ENCODE results near the gene ABHD12B. TPM values are rescaled to one million over a fixed set of nuclear protein-coding genes. Genes with fewer than 3 reads are reported as not detected.

ABHD12B gene
- polyA plus RNA-seq, 1 of the 3 experiments (the other 2 are of a cell fraction), result not detected

- no peak overlapping the region for H3K9ac ChIP-seq
These were observed 12.6 kb upstream of the ABHD12B start for GRCh38 chr14:50859296-50859624.

More at GRCh38 chr14:50859296-50859624, 12.6 kb upstream of the ABHD12B start:
- H3K79me2 ChIP-seq (ENCODE audit: insufficient read depth), result no peaks in the 10 kb centered on the region
- H2AFZ ChIP-seq (ENCODE audit: low read depth), result peak overlapping the region; percentile 56; the same call in 1 of the 2 replicates
- H3K27ac ChIP-seq (ENCODE audit: low read depth in 2 of 2, low read length in 1 of 2), result no peak overlapping the region
- no peak overlapping the region for H3K4me3 ChIP-seq (ENCODE audit: low read depth in 2 of 2, low read length in 1 of 2)
- no peaks in the 10 kb centered on the region for H4K20me1 ChIP-seq (ENCODE audit: insufficient read depth)
- WGBS (ENCODE audit: low lambda C conversion rate), result 100% methylated on average over 1 of the region's 1 CpG
- peaks cover 4 to 5% of the 10 kb centered on the region in 2 experiments; a peak in 2 of 4 replicates for H3K4me1 ChIP-seq (ENCODE audit: control insufficient read depth in 1 of 2, insufficient read depth in 2 of 2, low read depth in 1 of 2, low read length in 1 of 2)
- ChIA-PET CTCF (interaction anchor here (0.9 to 4.1 kb wide), 11 partner anchors 8 to 259 kb away, joined by 4 to 23 read pairs (median 10); no protein-coding TSS in a partner anchor), POLR2A (no interaction called here)
- H3K9me2 ChIP-seq, result no peaks in the 10 kb centered on the region
- H3K36me3 ChIP-seq (replicated peaks in 1 of 2; ENCODE audit: control insufficient read depth in 1 of 2, insufficient read depth in 2 of 2, low read length in 1 of 2), result no peaks in the 10 kb centered on the region
- TF ChIP-seq MXI1 (IDR thresholded peaks at IDR 0.05; ENCODE audit: low read depth, low read length) (no peak), YY1 (IDR thresholded peaks at IDR 0.05; ENCODE audit: low read depth) (no peak), USF2 (IDR thresholded peaks at IDR 0.05; ENCODE audit: borderline replicate concordance, low read depth, low read length) (no peak), CTCF (IDR thresholded peaks at IDR 0.05) (no peak), NRF1 (IDR thresholded peaks at IDR 0.05; ENCODE audit: low read depth, low read length) (no peak), JUND (IDR thresholded peaks at IDR 0.05) (no peak), FOSL2 (IDR thresholded peaks at IDR 0.05; ENCODE audit: borderline replicate concordance, low read depth) (no peak), ZBTB33 (IDR thresholded peaks at IDR 0.05; ENCODE audit: borderline replicate concordance, low read depth) (no peak), GATA2 (CRISPR knock-in tag; IDR thresholded peaks at IDR 0.05) (no peak), CHD2 (IDR thresholded peaks at IDR 0.05; ENCODE audit: low read length, partially characterized antibody) (no peak), MEF2A (IDR thresholded peaks at IDR 0.05; ENCODE audit: borderline replicate concordance, low read depth) (no peak), ELF1 (IDR thresholded peaks at IDR 0.05) (no peak), SIN3A (IDR thresholded peaks at IDR 0.05; ENCODE audit: borderline replicate concordance, low read depth, low read length) (no peak)
- DNase-seq, result no peak
- H3K9me3 ChIP-seq, result no peaks in the 10 kb centered on the region
- no peak overlapping the region for H3K4me2 ChIP-seq
- H3F3A ChIP-seq (replicated peaks; ENCODE audit: insufficient read depth), result no peaks in the 10 kb centered on the region
- no peaks in the 10 kb centered on the region for H3K27me3 ChIP-seq (ENCODE audit: insufficient read depth)
